Left kidney (tissue), 2 donors: ENCODE results near the gene JARID2. TPM values are rescaled to one million over a fixed set of nuclear protein-coding genes. Genes with fewer than 3 reads are reported as not detected.

Experiments used
- DNase-seq: peaks from one replicate; pipeline ENCODE4 v3.0.0-alpha.2; 2013
- polyA plus RNA-seq: library from polyadenylated mRNA; unstranded; fragments of 120-200 nt; gene quantifications from one replicate; pipeline ENCODE4 v1.2.1, GENCODE V29; 2013; ENCODE audit not compliant: insufficient read length

JARID2 gene
- polyA plus RNA-seq, 1 donor: 28.4 TPM

- no peak for DNase-seq
These were observed 131.1 kb downstream of the JARID2 start for GRCh38 chr6:15376900-15377487.

- DNase-seq: no peak
These were observed 132.4 kb downstream of the JARID2 start for GRCh38 chr6:15378272-15378671.

DNA sequence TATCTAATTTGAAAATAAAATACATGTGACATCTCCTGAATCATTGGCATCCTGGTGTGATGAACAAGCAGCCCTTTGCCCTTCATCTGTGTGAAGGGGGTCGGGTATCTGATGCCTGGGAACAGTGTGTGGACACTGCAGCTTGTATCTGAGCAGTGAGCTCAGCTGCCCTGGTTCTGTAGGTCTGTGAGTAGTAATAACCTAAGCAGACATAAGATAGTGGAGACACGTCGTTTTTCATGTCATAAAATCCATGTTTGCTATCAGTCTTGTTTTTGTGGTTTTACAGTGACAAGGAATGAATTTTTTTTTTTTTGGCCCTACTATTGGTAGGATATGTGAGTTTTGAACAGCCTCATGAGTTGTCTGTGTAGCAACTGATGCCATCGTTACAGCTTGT is 133.0 kb downstream of the JARID2 start:
- DNase-seq: no peak

DNA sequence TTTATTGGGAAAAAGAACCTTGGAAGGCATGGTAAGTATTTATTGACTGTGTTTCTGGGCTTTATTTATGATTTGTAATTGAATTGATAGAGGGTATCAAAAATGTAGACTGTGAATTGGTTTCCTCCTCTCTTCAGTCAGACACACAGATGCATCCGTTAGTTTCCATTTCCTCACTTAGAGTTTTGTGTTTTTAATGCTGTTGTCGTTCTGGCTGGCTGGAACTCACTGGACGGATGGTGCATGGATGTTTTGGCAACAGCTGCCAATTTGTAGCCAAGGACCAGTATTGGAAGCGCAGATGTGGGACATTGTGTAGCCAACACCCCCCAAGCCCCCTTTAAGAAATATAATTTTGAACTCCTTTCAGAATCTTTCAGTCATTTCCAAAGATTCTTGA is 134.5 kb downstream of the JARID2 start:
- no peak for DNase-seq

DNA sequence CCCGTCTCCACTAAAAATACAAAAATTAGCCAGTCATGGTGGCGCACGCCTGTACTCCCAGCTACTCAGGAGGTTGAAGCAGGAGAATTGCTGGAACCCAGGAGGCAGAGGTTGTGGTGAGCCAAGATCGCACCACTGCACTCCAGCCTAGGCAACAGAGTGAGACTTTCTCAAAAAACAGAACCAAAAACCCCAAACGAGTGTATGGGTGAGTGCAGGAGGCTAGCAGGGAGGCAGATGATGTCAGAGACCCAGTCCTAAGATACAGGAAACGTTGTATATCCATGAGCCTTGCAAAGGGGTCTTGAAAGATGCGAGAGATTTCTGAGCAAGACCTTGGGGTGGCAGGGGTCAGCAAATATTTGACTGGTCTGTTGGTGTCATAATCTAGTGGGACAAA is 136.2 kb downstream of the JARID2 start:
- no peak for DNase-seq

DNA sequence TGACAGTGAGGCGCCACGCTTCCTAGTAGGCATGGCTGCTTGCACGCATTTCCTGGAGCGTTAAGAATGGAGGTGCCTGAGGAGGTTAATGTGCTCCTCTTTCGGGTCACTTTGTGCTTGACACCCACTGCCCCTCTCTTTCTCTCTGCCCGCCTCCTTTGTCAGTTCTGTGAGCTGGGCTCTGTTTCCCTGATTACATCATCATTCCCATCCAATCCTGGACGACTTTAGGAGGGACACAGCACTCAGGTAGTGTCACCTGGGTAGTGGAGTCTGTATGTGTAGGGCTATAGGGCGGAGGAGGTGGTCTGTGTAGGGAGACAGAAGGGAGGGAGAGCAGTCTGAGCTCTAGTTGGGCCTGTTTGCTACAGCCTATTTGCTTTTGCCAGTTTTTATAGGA is 136.8 kb downstream of the JARID2 start:
- DNase-seq: no peak

GRCh38 chr6:15384901-15385300 is 139.0 kb downstream of the JARID2 start:
- DNase-seq: no peak

DNA sequence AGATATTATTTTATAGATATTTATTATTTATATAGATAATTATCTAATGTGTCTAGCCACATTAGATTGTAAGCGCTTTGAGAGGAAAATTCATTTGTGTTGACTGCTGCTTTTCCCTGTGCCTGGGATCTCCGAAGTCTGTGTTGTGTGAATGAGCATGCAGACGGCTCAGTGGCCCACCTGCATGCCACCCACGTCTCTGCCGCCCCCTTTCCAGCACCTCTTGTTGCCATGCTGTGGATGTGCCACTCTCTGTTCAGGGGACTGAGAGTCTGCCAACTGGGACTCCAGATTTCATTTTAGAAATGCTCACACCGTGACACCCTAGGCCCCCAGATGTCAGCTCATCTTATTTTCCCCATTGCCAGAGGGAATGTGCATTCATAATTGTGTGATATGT is 139.7 kb downstream of the JARID2 start:
- no peak for DNase-seq

- no peak for DNase-seq
These were observed 140.4 kb downstream of the JARID2 start for GRCh38 chr6:15386110-15386755.

DNA sequence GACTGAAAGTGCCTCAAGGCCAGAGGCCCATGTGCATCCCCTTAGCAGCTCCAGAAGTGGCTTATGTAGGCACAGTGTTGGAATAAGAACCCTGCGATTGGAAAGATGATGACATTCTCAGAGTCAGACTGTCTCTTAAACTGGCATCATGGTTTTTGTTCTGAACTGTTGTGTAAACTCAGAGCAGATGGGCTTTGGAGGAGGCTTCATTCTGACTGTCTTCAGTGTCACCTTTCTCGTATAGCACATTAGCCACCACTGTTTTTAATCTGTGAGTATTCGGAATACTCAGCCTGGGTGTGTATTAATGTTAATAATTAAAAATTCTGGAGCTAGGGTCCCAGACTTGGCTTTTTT is 140.9 kb downstream of the JARID2 start:
- no peak for DNase-seq

DNA sequence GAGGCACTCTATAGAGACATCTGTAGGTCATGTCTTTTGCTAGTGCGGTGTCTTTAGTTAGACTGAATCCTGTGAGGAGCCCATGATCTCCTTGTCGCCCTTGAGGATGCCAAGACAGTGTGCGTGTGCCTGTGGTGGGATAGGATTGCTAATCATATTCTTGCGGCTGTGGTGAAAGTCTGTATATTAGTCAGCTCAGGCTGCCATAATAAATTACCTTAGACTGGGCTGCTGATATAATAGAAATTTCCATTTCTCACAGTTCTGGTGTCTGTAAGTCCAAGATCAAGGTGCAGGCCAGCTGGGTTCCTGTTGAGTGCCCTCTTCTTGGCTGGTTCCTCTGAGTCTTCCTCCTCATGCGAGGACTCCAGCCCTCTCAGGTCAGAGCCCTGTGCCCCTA is 141.2 kb downstream of the JARID2 start:
- DNase-seq: no peak

GRCh38 chr6:15389084-15389764 is 143.4 kb downstream of the JARID2 start:
- DNase-seq: no peak

GRCh38 chr6:15389765-15390723 is 144.2 kb downstream of the JARID2 start:
- peak; percentile 86 for DNase-seq

DNA sequence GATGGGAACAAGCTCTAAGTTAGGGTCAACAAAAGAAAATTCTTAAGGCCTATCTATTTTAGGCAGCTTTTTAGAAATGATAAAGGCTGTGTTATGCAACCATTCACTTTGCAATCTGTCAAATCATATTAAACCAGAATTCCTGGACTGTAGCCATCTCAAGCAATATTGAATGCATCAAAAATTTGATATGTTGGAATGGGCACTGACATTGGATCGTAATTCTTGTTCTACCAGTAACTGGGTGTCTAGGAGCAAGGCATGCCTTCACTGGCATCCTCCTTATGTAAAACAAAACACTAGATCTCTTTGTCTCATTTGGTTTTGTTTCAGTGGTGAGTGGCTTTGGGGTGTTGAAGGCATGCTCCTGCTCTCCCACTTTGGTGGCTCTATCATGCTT is 145.6 kb downstream of the JARID2 start:
- no peak for DNase-seq

- no peak for DNase-seq
These were observed 146.3 kb downstream of the JARID2 start for GRCh38 chr6:15392182-15392581.

- no peak for DNase-seq
These were observed 147.7 kb downstream of the JARID2 start for GRCh38 chr6:15393605-15394004.

DNA sequence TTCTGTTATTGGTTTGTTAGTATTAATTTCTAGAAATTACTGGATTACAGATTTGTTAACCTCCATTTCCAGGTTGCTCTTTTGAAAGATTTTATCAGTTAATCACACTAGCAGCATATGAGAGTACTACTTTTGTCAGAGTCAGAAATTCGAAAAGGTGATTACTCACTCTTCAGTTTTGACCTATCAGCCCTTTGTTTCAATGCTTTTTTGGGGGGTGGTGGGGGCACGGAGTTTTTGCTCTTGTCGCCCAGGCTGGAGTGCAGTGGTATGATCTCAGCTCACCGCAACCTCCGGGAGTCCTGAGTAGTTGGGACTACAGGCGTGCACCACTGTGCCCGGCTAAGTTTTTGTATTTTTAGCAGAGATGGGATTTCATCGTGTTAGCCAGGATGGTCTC is 149.2 kb downstream of the JARID2 start:
- no peak for DNase-seq

DNA sequence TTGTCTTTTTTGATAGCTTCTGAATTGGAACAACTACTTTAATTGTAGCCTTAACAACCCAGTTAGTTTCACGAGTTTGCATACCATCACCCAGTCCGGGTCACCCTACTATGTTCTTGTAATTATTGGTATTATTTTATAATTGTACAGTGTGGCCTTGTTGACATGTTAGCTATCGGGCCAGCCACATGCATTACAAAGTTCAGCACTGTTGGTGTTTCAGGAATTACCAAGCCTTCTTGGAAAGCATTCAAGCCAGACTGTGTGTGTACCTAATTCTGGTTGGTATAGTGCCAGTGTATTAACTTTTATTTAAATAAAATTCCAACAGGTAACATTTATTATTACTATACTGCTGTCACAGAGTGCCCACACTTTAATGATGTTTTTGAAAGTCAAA is 150.9 kb downstream of the JARID2 start:
- DNase-seq: no peak

DNA sequence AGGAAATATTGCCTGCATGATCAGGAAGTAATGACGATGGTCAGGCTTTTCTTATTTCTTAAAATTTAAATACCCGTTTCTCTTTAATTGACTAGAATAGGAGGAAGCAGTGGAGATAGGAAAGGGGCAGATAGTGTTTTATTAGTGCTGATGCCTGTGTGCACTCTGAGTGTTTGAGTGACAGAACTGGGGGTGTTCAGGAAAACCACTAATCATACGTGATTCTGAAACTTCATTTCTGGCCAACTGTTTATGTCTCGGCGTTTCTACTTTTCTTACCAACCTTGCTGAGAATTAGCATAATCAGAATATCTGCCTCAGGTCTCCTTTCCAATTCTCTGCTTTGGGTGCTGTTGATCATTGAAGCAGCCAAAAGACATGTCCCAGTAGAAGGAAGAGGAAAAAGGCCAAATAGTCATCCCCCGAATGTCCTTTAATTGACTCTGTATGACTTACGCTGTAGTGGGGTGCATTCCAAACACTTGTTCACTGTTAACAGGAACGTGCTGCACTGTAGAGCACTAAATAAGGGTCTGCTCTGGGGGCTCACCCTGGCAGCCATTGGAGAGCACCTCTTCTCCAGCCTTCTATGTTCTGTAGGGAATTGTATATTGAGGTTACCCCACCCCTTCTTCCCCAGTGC is 152.9 kb downstream of the JARID2 start:
- DNase-seq: no peak

DNA sequence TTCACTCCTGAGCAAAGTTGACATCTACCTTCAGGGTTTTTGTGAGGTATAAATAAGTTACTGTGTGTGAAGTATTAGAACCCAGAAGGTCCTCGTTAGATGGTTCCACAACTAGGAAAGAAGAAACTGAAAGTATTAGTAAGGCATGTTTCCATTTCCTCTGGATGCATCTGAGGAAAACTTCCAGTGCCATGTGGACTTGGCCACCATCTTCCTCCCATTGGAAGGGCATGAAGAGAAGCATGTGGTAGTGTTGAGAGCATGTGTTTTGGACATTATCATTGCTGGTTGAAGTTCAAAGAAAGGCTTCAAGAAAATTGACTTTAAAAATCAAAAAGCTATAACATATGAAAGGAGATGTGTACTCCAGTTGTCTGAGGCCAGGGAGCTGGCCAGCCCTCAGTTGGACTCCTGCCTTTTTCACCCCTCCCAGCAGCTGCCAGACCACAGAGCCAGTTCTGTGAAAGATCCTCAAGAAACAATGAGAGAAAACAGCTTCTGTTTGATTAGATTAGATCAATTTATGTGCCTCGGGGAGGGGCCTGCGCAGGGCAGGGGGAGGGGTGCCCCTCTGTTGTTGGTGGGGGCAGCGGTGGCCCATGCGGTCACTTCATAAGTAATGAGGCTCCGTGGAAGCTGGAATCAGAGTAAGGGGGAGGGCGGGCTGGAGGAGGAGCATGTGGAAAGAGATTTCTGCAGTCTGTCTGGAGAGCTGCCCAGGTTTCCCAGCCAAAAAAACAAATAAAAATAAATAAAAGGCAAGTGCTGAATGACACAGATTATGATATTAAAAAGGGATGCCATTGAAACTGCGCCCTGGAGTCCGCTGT is 154.0 kb downstream of the JARID2 start:
- peak; percentile 86 for DNase-seq

GRCh38 chr6:15400572-15401004 is 154.7 kb downstream of the JARID2 start:
- DNase-seq: peak; percentile 71
